Heart left ventricle (tissue), 16 donors: ENCODE results near the gene GNAI2. TPM values are rescaled to one million over a fixed set of nuclear protein-coding genes. Genes with fewer than 3 reads are reported as not detected.
"Not testable (repeated sequence)": the region's sequence is repeated elsewhere in the genome, so short reads cannot be mapped to it uniquely, and the experiment has no call there.

ENCODE experiments used
- ATAC-seq, 4 donors: fragments of 200-7000 bp; cut with Tn5 transposase; one replicate each; pipeline ENCODE4 v1.9.1; 2020 to 2022; ENCODE audit warnings: moderate library complexity in 4 of 4, mild to moderate bottlenecking in 3 of 4, moderate number of reproducible peaks in 1 of 4
- DNase-seq, 5 donors: peaks; one replicate each; pipeline ENCODE4 v3.0.0-alpha.2; 2020
- H3K27ac ChIP-seq, 12 donors: fragments of 200-600 bp; sonication (generic) in 4 of 12; one replicate each; pipeline versions ENCODE4 v1.5.0 to v1.8.0; 2016 to 2022; ENCODE audit warnings: mild to moderate bottlenecking in 2 of 12
- H3K27me3 ChIP-seq, 9 donors: fragments of 200-600 bp; sonication (generic) in 2 of 9; one replicate each; pipeline versions ENCODE4 v1.5.1 to v1.8.0; 2016 to 2022; ENCODE audit warnings: mild to moderate bottlenecking in 3 of 9
- H3K36me3 ChIP-seq, 9 donors: fragments of 200-600 bp; sonication (generic) in 2 of 9; one replicate each; pipeline versions ENCODE4 v1.5.0 to v1.8.0; 2018 to 2022; ENCODE audit warnings: mild to moderate bottlenecking in 2 of 9
- H3K4me1 ChIP-seq, 12 donors: fragments of 200-600 bp; sonication (generic) in 4 of 12; one replicate each; pipeline versions ENCODE4 v1.5.0 to v1.8.0; 2016 to 2022; ENCODE audit warnings: mild to moderate bottlenecking in 3 of 12
- H3K4me3 ChIP-seq, 12 donors: fragments of 200-600 bp; sonication (generic) in 4 of 12; one replicate each; pipeline versions ENCODE4 v1.5.0 to v1.8.0; 2017 to 2022; ENCODE audit warnings: mild to moderate bottlenecking in 9 of 12, moderate library complexity in 4 of 12
- H3K9me3 ChIP-seq, 12 donors: fragments of 200-600 bp; sonication (generic) in 4 of 12; one replicate each; pipeline versions ENCODE4 v1.5.0 to v1.8.0; 2016 to 2022; ENCODE audit warnings: mild to moderate bottlenecking in 1 of 12
- POLR2A ChIP-seq, 2 donors: fragments of 450-650 bp; IDR thresholded peaks; one replicate each; pipeline ENCODE4 v1.6.1; 2017; ENCODE audit warnings: antibody characterized with exemption in 2 of 2, mild to moderate bottlenecking in 2 of 2, moderate library complexity in 2 of 2
- WGBS, 4 donors: extraction: QIAGEN DNeasy Blood & Tissue Kit in 2 of 4; methylation state at CpG; one replicate each; pipeline versions ENCODE4 v1.1.5 to v1.1.7; 2013 to 2018; 5-methylcytosine and 5-hydroxymethylcytosine counted together
- intact Hi-C, 10 donors: fragments of 100-400 bp; cut with DNase I; formaldehyde crosslinking; loops; one replicate each; pipeline versions ENCODE4 v1.11.1 to v1.14.2; 2022
- polyA plus RNA-seq, 2 donors: library from polyadenylated mRNA; stranded (reverse); fragments of 200-250 nt; gene quantifications; one replicate each; pipeline ENCODE4 v1.2.3, GENCODE V29; 2013
- total RNA-seq, 9 donors: library from RNA; depleted of rRNA in 2 of 9; stranded (reverse); fragments of >200 nt in 2 of 9; fragmentation: NEBNext Ultra II Directional in 3 of 9; extraction: Animal tissue kit (Norgen Biotek cat#: 25700) in 3 of 9; gene quantifications; one replicate each; pipeline versions ENCODE4 v1.1.0 to v1.2.4, GENCODE V29; 2016 to 2023
- TF ChIP-seq, protein P1 (sequence below), 12 donors: fragments of 200-600 bp; sonication (generic) in 4 of 12; IDR thresholded peaks; one replicate each; pipeline versions ENCODE4 v1.5.0 to v1.8.0; 2018 to 2022; ENCODE audit warnings: antibody characterized with exemption in 12 of 12, mild to moderate bottlenecking in 5 of 12
- donor health status: ischemic (EF 13 %, LVEDD 7.1; RV severe dilation, severe dysfunction).
- donor health status: healthy with polysubstance abuse.
- donor health status: DM: no; HTN: yes; CAD: no.
- donor health status: DM: no; HTN: no; CAD: no.
- donor health status: ischemic (EF 25% LVEDD 6.9; RV normal size, moderate dysfunction).
- donor health status: ischemic (EF 25% LVEDD 5.7; RV mildly dilated, moderate dysfunction).
- donor health status: healthy.
- donor health status: DM: yes; HTN: yes; CAD: no.
- donor health status: ischemic (EF 35%, LVEDD 5.7; RV mildly dilated, moderate dysfunction).
- donor health status: nonischemic (EF 11% LVEDD 7.7; RV severe dilation, severe dysfunction).
- donor health status: DM: yes; HTN: yes; CAD: no.
- donor health status: PGD.
- donor health status: ischemic (EF 29% LVEDD 5.4; RV normal size, mild dysfunction).
- donor health status: nonischemic (EF 23%, LVEDD 6.1; RV moderate dilation, normal function).

The GNAI2 gene
- total and polyA plus RNA-seq, 11 donors, result 93.2 to 365 (median 140) TPM

DNA sequence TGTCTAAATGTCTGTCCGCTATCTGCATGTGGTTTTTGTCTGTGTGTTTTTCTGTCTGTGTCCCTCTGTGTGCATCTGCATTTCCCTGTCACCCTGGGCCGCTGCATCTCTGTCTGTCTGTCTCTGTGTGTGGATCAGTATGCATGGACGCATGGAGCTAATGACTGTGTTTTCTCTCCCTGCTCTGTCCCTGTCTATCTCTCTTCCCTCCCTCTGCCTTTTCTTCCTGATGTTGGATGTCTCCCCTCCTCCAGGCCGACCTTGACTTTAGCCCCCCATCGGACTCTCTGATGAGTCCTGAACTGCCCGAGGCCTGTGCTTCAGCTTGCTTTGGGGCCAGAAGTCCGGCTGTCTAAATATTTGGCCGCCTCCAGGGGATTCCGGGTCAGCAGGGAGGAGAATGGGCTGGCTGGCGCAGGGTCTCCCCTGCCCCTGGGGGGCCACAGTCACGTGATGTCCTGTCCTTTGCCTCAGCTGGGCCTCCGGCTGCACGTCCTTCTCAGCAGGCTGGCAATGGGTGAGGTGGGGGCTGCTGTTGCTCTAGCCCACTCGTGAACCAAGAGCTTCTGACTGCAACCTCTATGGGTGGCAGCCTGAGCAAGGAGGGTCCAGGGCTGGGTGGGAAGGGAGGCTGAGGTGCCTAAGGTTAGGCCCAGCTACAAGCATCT lies 27.2 kb upstream of the GNAI2 start:
- Histone ChIP-seq H3K27me3 (peaks cover 0 to 32% (median 13%) of the 10 kb centered on the region in 9 donors), H3K4me3 (no peak overlapping the region), H3K36me3 (no peaks in the 10 kb centered on the region), H3K27ac (no peak overlapping the region), H3K9me3 (no peaks in the 10 kb centered on the region), H3K4me1 (peaks cover 0 to 28% (median 12%) of the 10 kb centered on the region in 12 donors)
- ATAC-seq (no peak), DNase-seq (peak in 2 of 5 donors; percentile 57 to 67)
- TF ChIP-seq, protein P1, sequence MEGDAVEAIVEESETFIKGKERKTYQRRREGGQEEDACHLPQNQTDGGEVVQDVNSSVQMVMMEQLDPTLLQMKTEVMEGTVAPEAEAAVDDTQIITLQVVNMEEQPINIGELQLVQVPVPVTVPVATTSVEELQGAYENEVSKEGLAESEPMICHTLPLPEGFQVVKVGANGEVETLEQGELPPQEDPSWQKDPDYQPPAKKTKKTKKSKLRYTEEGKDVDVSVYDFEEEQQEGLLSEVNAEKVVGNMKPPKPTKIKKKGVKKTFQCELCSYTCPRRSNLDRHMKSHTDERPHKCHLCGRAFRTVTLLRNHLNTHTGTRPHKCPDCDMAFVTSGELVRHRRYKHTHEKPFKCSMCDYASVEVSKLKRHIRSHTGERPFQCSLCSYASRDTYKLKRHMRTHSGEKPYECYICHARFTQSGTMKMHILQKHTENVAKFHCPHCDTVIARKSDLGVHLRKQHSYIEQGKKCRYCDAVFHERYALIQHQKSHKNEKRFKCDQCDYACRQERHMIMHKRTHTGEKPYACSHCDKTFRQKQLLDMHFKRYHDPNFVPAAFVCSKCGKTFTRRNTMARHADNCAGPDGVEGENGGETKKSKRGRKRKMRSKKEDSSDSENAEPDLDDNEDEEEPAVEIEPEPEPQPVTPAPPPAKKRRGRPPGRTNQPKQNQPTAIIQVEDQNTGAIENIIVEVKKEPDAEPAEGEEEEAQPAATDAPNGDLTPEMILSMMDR (IDR thresholded peaks at IDR 0.05), result no peak
- WGBS, 4 donors, result 66 to 77% (median 73%) methylated on average over 14 of the region's 14 CpGs
- intact Hi-C loops, result no loop called here

DNA sequence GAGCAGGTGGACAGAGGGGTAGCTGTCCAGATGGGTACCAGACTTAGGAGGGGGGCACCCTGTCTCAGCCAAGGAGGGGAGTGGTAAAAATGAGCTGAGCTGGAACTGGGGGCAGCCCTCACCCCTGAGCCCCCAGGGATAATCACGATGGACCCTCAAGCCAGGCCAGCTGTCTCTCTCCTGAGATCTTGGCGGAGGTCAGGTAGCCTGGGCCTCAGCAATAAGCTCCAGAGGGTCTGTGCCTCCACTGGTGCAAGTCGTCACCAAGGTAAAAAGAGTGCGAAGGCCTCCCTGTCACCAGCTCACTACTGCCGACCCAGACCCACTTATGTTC lies 25.9 kb upstream of the GNAI2 start:
- no peak for ATAC-seq
- intact Hi-C loops, result no loop called here
- peaks cover 0 to 19% (median 6%) of the 10 kb centered on the region in 9 donors for H3K27me3 ChIP-seq
- peaks cover 0 to 16% (median 7%) of the 10 kb centered on the region in 12 donors for H3K4me1 ChIP-seq
- WGBS, 4 donors, result 86 to 91% (median 89%) methylated on average over 5 of the region's 5 CpGs
- DNase-seq, result no peak
- no peak overlapping the region for H3K27ac ChIP-seq
- no peaks in the 10 kb centered on the region for H3K9me3 ChIP-seq
- H3K4me3 ChIP-seq, result no peak overlapping the region
- TF ChIP-seq, protein P1 (IDR thresholded peaks at IDR 0.05), result no peak
- no peak for TF ChIP-seq POLR2A (IDR thresholded peaks at IDR 0.05)
- no peaks in the 10 kb centered on the region for H3K36me3 ChIP-seq

GRCh38 chr3:50210510-50211367 lies 25.3 kb upstream of the GNAI2 start:
- no peak for ATAC-seq
- peaks cover 0 to 13% (median 0%) of the 10 kb centered on the region in 9 donors for H3K27me3 ChIP-seq
- H3K9me3 ChIP-seq, result no peaks in the 10 kb centered on the region
- peaks cover 0 to 10% (median 2%) of the 10 kb centered on the region in 12 donors for H3K4me1 ChIP-seq
- intact Hi-C loops, result no loop called here
- 89 to 98% (median 92%) methylated on average over 7 to 13 of the region's 13 CpGs for WGBS, 4 donors
- H3K27ac ChIP-seq, result no peak overlapping the region
- no peak overlapping the region for H3K4me3 ChIP-seq
- no peaks in the 10 kb centered on the region for H3K36me3 ChIP-seq
- DNase-seq, result no peak
- TF ChIP-seq, protein P1 (IDR thresholded peaks at IDR 0.05), result no peak
- TF ChIP-seq POLR2A (IDR thresholded peaks at IDR 0.05), result no peak

DNA sequence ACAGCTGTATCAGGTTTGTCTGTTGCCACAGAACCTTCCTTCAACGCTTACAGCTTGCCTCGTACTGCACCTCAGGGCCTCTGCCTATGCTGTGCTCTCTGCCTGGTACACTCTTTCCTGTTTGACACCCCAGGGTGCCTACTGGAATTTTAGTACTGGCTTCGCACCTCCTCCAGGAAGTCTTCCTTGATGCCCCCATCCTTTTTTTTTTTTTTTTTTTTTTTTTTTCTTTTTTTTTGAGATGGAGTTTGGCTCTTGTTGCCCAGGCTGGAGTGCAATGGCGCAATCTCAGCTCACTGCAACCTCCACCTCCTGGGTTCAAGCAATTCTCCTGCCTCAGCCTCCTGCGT lies 24.7 kb upstream of the GNAI2 start:
- intact Hi-C loops, H3K9me3 ChIP-seq, H3K27me3 ChIP-seq, H3K27ac ChIP-seq, H3K36me3 ChIP-seq, H3K4me3 ChIP-seq, H3K4me1 ChIP-seq, ATAC-seq, DNase-seq: not testable (repeated sequence)
- WGBS, 4 donors, result 94 to 99% (median 98%) methylated on average over 5 of the region's 5 CpGs
